Measurements from ENCODE around the gene PEDS1. TPM values are rescaled to one million over a fixed set of nuclear protein-coding genes. Genes with fewer than 3 reads are reported as not detected.

Gene PEDS1
- total and polyA plus RNA-seq, 2 of the 8 experiments (the other 6 are each of a cell fraction or from before 2014, with no cell fraction given) = 28.9 to 75.9 TPM

DNA sequence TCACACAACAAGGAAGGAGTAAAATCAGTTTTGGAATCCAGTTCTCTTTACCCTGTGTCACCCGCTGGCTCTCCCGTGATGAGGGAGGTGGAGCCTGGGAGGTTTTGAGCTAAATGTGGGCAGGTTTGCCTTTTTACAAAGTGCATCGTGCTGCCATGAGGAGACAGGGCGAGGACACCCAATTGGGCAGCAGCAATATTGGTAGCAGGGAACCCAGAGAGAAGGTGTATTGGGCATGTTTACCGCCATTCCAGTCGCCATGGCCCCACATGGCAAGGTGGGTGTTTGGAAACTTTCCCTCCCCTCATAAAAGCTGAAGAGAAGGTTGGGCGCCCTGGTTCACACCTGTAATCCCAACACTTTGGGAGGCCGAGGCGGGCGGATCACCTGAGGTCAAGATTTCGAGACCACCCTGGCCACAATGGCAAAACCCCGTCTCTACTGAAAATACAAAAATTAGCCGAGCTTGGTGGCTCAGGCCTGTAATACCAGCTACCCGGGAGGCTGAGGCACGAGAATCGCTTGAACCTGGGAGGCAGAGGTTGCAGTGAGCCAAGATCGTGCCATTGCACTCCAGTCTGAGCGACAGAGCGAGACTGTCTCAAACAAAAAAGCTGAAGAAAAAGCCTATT, 37.0 kb downstream of the PEDS1 start (continued):
- no peak for TF ChIP-seq RAD21 (IDR thresholded peaks at IDR 0.05 in 1 of 2, conservative IDR thresholded peaks at IDR 0.05 in 1 of 2; ENCODE audit: low read depth in 2 of 2, low read length in 2 of 2)
- no peak for TF ChIP-seq RXRA (IDR thresholded peaks at IDR 0.05; ENCODE audit: insufficient read depth, low read depth, low read length)
- TF ChIP-seq EZH2 (IDR thresholded peaks at IDR 0.05; ENCODE audit: low read depth, low read length, severe bottlenecking) = no peak
- TF ChIP-seq SP2 (IDR thresholded peaks at IDR 0.05; ENCODE audit: low read length) = no peak
- TF ChIP-seq, protein P1, sequence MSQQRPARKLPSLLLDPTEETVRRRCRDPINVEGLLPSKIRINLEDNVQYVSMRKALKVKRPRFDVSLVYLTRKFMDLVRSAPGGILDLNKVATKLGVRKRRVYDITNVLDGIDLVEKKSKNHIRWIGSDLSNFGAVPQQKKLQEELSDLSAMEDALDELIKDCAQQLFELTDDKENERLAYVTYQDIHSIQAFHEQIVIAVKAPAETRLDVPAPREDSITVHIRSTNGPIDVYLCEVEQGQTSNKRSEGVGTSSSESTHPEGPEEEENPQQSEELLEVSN (IDR thresholded peaks at IDR 0.05) = no peak
- no peak for TF ChIP-seq JUN (IDR thresholded peaks at IDR 0.05; ENCODE audit: low read depth, low read length)
- TF ChIP-seq NANOG (IDR thresholded peaks at IDR 0.05; ENCODE audit: insufficient read depth, low read depth, low read length, poor library complexity, severe bottlenecking) = no peak
